ENCODE data around the gene NXF1.

GRCh38 chr11:62823677-62824076 is 18.4 kb upstream of the NXF1 start:
- no peak for TF ChIP-seq ARNT (IDR thresholded peaks at IDR 0.05)
- no peak for TF ChIP-seq BHLHE40 (IDR thresholded peaks at IDR 0.05; ENCODE audit: borderline replicate concordance)
- TF ChIP-seq ELF4 (IDR thresholded peaks at IDR 0.05) = no peak
- no peak for TF ChIP-seq CTBP1 (IDR thresholded peaks at IDR 0.05; ENCODE audit: borderline replicate concordance)
- TF ChIP-seq L3MBTL2 (conservative IDR thresholded peaks at IDR 0.05) = no peak

Data from HEK293T (cell line).